NCI-H2107 (cell line): ENCODE data around the gene SPANXN5.
"Not testable (repeated sequence)": the region's sequence is repeated elsewhere in the genome, so short reads cannot be mapped to it uniquely, and the experiment has no call there.

Source experiments
- DNase-seq: peaks from one replicate; lab custom pipeline; 2025; lab: John Stamatoyannopoulos, UW

The SPANXN5 gene, protein sequence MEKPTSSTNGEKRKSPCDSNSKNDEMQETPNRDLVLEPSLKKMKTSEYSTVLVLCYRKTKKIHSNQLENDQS

DNA sequence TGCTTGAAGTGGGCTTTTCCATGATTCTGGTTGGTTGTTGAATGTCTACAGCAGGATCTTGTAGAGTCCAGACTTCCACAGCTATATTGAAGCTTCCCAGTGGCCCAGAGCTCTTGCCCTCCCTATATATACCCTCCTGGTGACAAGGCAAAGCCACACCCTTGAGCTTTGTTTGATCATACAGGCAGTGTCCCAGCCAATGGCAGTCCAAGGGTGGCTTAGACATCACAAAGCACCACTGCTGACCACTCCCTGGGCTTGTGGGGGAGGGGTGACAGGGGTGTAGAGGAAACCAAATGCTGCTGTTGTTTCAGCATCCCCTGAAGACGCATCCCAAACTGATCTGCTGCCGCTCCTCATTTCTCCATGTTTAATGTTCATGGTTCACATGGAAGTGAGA lies at the start of gene SPANXN5:
Gene SPANXN5, minus strand, starts transcription at position 101 of the 400 bp plus-strand sequence. Its CDS starts 79 bp downstream, at position 22.
- DNase-seq = not testable (repeated sequence)

GRCh38 chrX:52843619-52844018 lies 46.4 kb upstream of the SPANXN5 start:
- not testable (repeated sequence) for DNase-seq

GRCh38 chrX:52839137-52839536 lies 41.9 kb upstream of the SPANXN5 start:
- DNase-seq = no peak

- DNase-seq = no peak
These were observed 33.3 kb upstream of the SPANXN5 start for GRCh38 chrX:52830551-52830950.

GRCh38 chrX:52824608-52825007 lies 27.4 kb upstream of the SPANXN5 start:
- DNase-seq = no peak

DNA sequence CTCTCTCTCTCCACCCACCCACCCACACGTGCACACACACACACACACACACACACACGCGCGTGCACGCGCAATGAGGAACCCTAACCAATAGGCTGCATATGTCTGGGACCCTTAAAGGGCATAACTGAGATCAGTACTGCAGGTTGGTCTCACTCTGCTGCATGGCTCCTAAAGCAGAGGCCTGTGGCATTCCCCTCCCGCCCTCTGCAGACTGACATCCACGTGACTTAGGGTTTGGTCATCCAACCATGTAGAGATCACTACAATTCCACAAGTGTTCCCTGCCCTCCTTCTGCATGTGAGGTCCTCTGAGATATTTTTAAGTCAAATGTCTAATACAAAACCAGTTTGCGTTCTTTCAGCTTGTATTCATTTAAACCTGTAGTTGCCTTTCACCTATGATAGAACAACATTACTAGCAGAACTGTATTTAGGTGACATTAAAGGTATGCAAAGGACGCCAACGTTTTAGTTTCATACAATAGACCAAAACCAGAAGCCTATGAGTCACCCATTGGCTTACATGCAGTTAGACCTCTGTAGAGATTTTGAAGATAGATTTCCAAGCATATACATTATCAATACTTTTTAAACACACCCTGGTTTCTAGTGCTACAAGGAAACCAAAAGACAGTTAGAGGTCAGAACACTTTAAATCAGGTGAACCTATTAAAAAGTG lies 24.0 kb upstream of the SPANXN5 start:
- no peak for DNase-seq

- no peak for DNase-seq
These were observed 22.6 kb upstream of the SPANXN5 start for GRCh38 chrX:52819788-52820187.

DNA sequence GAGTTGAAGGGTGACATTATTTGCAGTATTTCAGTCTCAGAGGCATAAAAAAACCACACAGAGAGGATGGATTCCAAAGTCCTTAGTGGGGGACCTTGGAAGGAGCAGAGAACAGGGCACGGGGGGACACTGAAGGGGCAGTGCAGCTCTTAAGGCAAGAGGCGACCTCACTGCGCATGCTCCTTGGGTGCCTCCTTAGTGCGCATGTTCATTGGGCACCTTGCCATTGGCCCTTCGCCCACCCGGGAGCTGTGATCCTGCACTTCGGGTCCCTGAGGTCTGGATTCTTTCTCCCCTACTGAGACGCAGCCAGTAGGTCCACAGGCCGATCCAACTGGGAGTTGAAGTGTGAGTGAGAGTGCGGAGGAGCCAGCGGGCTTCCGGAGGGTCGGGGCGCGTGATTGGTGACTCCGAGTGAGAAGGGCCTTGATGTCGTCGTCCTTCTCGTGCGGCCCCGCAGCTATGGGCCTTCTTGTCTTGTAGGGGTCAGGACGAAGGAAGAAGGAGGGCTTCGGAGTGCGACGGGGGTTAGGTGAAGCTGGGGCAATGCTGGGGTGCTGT lies 13.9 kb upstream of the SPANXN5 start, which contains the start of gene XAGE5:
Gene XAGE5, plus strand, starts transcription at position 223 of the 561 bp plus-strand sequence. CDS start 1,280 bp downstream, outside the sequence.
- no peak for DNase-seq

DNA sequence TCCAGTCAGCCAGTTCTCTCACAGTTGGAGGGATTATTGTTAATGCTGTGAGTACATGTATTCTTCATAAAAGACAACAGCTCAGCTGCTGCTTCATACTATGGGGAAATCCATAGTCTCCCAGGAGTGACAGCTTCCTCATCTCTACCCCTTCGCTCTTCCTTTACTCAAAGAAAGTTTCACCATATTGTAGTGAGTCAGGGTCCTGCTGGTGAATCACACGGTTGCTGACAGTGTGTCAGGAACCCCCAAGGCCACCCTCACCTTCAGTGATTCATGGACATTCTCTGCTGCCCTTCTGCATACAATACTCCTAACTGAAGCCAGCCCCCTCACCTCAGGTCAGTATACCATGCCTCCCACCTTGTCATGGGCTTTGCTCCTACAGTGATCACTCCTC lies 7.6 kb upstream of the SPANXN5 start:
- DNase-seq = not testable (repeated sequence)

DNA sequence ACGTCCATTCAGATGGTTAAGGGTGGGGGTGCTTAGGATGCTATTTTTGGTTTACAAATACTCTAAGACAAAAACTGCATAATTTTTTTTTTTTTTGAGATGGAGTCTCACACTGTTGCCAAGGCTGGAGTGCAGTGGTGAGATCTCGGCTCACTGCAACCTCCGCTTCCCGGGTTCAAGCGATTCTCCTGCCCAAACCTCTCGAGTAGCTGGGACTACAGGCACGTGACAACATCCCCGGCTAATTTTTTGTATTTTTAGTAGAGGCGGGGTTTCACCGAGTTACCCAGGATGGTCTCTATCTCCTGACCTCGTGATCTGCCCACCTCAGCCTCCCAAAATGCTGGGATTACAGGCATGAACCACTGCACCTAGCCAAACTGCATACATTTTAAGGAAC lies 23.7 kb downstream of the SPANXN5 start:
- DNase-seq = not testable (repeated sequence)

DNA sequence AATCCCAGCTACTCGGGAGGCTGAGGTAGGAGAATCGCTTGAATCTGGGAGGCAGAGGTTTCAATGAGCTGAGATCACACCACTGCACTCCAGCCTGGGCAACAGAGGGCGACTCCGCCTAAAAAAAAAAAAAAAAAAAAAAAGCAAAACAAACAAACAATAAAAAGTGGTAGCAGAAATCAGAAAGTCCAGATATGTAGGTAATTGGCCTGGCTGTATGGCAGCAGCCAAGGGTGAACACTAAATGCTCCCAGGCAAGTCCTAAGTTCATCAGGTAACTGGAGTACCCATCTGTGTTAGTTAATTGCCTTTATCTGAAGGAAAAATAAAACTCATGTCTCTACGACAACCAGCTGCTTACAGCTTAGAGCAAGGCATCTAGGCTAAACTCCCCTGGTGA lies 31.2 kb downstream of the SPANXN5 start:
- not testable (repeated sequence) for DNase-seq

DNA sequence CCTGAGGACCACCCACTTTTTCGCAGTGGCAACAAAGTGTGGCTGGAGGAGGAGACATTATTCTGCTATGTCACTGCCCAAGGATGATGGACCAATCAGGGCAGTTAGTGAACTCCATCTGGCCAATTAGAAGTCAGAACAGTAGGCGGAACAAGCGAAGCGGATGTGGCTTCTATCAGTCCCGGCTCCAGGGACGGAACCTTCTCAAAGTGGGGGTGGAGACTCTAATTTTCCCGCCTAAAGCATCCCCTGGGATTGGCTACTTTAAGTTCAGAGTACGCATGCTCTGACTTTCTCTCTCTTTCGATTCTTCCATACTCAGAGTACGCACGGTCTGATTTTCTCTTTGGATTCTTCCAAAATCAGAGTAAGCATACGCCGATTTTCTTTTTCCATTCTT lies 46.3 kb downstream of the SPANXN5 start, which contains the start of gene SSX2B:
Gene SSX2B, plus strand, starts transcription at position 301 of the 400 bp plus-strand sequence. CDS start 1,429 bp downstream, outside the sequence.
- not testable (repeated sequence) for DNase-seq
